Heart right ventricle (tissue), 16 donors: ENCODE data around the gene TANGO6. TPM values are rescaled to one million over a fixed set of nuclear protein-coding genes. Genes with fewer than 3 reads are reported as not detected.

Experiments
- ATAC-seq, 8 donors: fragments of 200-7000 bp; cut with Tn5 transposase; one replicate each; pipeline ENCODE4 v1.9.1; 2020; ENCODE audit warnings: mild to moderate bottlenecking in 8 of 8, moderate library complexity in 8 of 8, moderate number of reproducible peaks in 1 of 8
- DNase-seq, 2 donors: peaks; one replicate each; pipeline ENCODE4 v3.0.0-alpha.2; 2020
- H3K27ac ChIP-seq, 10 donors: fragments of 200-600 bp; sonication (generic) in 2 of 10; one replicate each; pipeline versions ENCODE4 v1.5.0 to v1.8.0; 2020 to 2022; ENCODE audit warnings: mild to moderate bottlenecking in 3 of 10
- H3K27me3 ChIP-seq, 7 donors: fragments of 200-600 bp; one replicate each; pipeline ENCODE4 v1.8.0; 2021 to 2022; ENCODE audit warnings: mild to moderate bottlenecking in 2 of 7
- H3K36me3 ChIP-seq, 9 donors: fragments of 200-600 bp; sonication (generic) in 1 of 9; one replicate each; pipeline versions ENCODE4 v1.5.0 to v1.8.0; 2020 to 2022; ENCODE audit warnings: mild to moderate bottlenecking in 2 of 9
- H3K4me1 ChIP-seq, 9 donors: fragments of 200-600 bp; sonication (generic) in 1 of 9; one replicate each; pipeline versions ENCODE4 v1.5.0 to v1.8.0; 2020 to 2022; ENCODE audit warnings: mild to moderate bottlenecking in 4 of 9
- H3K4me3 ChIP-seq, 10 donors: fragments of 200-600 bp; sonication (generic) in 2 of 10; one replicate each; pipeline versions ENCODE4 v1.5.0 to v1.8.0; 2020 to 2022; ENCODE audit warnings: mild to moderate bottlenecking in 7 of 10, moderate library complexity in 2 of 10
- H3K9me3 ChIP-seq, 11 donors: fragments of 200-600 bp in 10 of 11; sonication (generic) in 2 of 11; one replicate each; pipeline versions ENCODE4 v1.5.0 to v1.8.0; 2013 to 2022; ENCODE audit warnings: mild to moderate bottlenecking in 2 of 11, control low read depth in 1 of 11, moderate library complexity in 1 of 11
- CTCF ChIP-seq, 9 donors: fragments of 200-600 bp; sonication (generic) in 2 of 9; IDR thresholded peaks; one replicate each; pipeline versions ENCODE4 v1.5.0 to v1.8.0; 2021 to 2022; ENCODE audit warnings: antibody characterized with exemption in 9 of 9, mild to moderate bottlenecking in 5 of 9, moderate library complexity in 1 of 9
- WGBS, 2 donors: extraction: QIAGEN DNeasy Blood & Tissue Kit; methylation state at CpG; one replicate each; pipeline ENCODE4 v1.1.7; 2013; ENCODE audit warnings: inconsistent platforms in 1 of 2; 5-methylcytosine and 5-hydroxymethylcytosine counted together
- intact Hi-C, 10 donors: fragments of 100-400 bp; cut with DNase I; formaldehyde crosslinking; loops; one replicate each; pipeline versions ENCODE4 v1.11.1 to v1.14.2; 2022
- polyA plus RNA-seq, 2 donors: library from polyadenylated mRNA; stranded (reverse); fragments of 200-250 nt; gene quantifications; one replicate each; pipeline ENCODE4 v1.2.3, GENCODE V29; 2013
- total RNA-seq, 10 donors: library from RNA; stranded (reverse); fragmentation: NEBNext Ultra II Directional in 3 of 10; extraction: Animal tissue kit (Norgen Biotek cat#: 25700) in 3 of 10; gene quantifications; one replicate each; pipeline versions ENCODE4 v1.2.1 to v1.2.4, GENCODE V29; 2021 to 2023
- donor health status: Arrhythmogenic right ventricular cardiomyopathy.
- donor health status: ischemic (EF 13 %, LVEDD 7.1; RV severe dilation, severe dysfunction).
- donor health status: healthy with polysubstance abuse.
- donor health status: DM: no; HTN: yes; CAD: no.
- donor health status: DM: no; HTN: no; CAD: no.
- donor health status: ischemic (EF 25% LVEDD 6.9; RV normal size, moderate dysfunction).
- donor health status: ischemic (EF 25% LVEDD 5.7; RV mildly dilated, moderate dysfunction).
- donor health status: healthy.
- donor health status: DM: yes; HTN: yes; CAD: no.
- donor health status: Ischemic cardiomyopathy.
- donor health status: ischemic (EF 35%, LVEDD 5.7; RV mildly dilated, moderate dysfunction).
- donor health status: nonischemic (EF 11% LVEDD 7.7; RV severe dilation, severe dysfunction).
- donor health status: DM: yes; HTN: yes; CAD: no.
- donor health status: PGD.
- donor health status: ischemic (EF 29% LVEDD 5.4; RV normal size, mild dysfunction).
- donor health status: nonischemic (EF 23%, LVEDD 6.1; RV moderate dilation, normal function).

TANGO6 gene
- total and polyA plus RNA-seq, 12 donors = 1.8 to 12.9 (median 8.0) TPM

- H3K27ac ChIP-seq = peak overlapping the region in 1 of 10 donors; percentile 74
- no peaks in the 10 kb centered on the region for H3K36me3 ChIP-seq
- no peak overlapping the region for H3K4me3 ChIP-seq
- DNase-seq (no peak), ATAC-seq (peak in 2 of 8 donors; percentile 55 to 64)
- 56 to 67% methylated on average over 5 of the region's 5 CpGs for WGBS, 2 donors
- TF ChIP-seq CTCF (IDR thresholded peaks at IDR 0.05) = no peak
- intact Hi-C loops = no loop called here
- peaks cover 0 to 3% (median 0%) of the 10 kb centered on the region in 11 donors for H3K9me3 ChIP-seq
- no peaks in the 10 kb centered on the region for H3K27me3 ChIP-seq
- H3K4me1 ChIP-seq = peaks cover 0 to 18% (median 8%) of the 10 kb centered on the region in 9 donors
Observed at GRCh38 chr16:68960910-68961309, 117.6 kb downstream of the TANGO6 start.

- H3K36me3 ChIP-seq = no peaks in the 10 kb centered on the region
- peaks cover 0 to 18% (median 8%) of the 10 kb centered on the region in 9 donors for H3K4me1 ChIP-seq
- intact Hi-C loops = no loop called here
- 75 to 84% methylated on average over 4 of the region's 4 CpGs for WGBS, 2 donors
- peaks cover 0 to 3% (median 0%) of the 10 kb centered on the region in 11 donors for H3K9me3 ChIP-seq
- H3K4me3 ChIP-seq = no peak overlapping the region
- ATAC-seq (peak in 7 of 8 donors; percentile 33 to 83 (median 44)), DNase-seq (no peak)
- no peak for TF ChIP-seq CTCF (IDR thresholded peaks at IDR 0.05)
- no peaks in the 10 kb centered on the region for H3K27me3 ChIP-seq
- H3K27ac ChIP-seq = peak overlapping the region in 8 of 10 donors; percentile 10 to 74 (median 36)
Observed at GRCh38 chr16:68961778-68962402, 118.6 kb downstream of the TANGO6 start.

GRCh38 chr16:68969338-68969737, 126.0 kb downstream of the TANGO6 start:
- Histone ChIP-seq H3K27me3 (no peaks in the 10 kb centered on the region), H3K4me1 (peaks cover 0 to 5% (median 0%) of the 10 kb centered on the region in 9 donors), H3K4me3 (no peak overlapping the region), H3K27ac (no peak overlapping the region), H3K9me3 (no peaks in the 10 kb centered on the region), H3K36me3 (peaks cover 0 to 11% (median 6%) of the 10 kb centered on the region in 9 donors)
- no peak for ATAC-seq
- WGBS, 2 donors = 76 to 80% methylated on average over 2 of the region's 2 CpGs
- DNase-seq = no peak
- TF ChIP-seq CTCF (IDR thresholded peaks at IDR 0.05) = no peak
- intact Hi-C loops = no loop called here

- no peak overlapping the region for H3K27ac ChIP-seq
- peaks cover 0 to 5% (median 0%) of the 10 kb centered on the region in 9 donors for H3K4me1 ChIP-seq
- ATAC-seq = no peak
- no peak for TF ChIP-seq CTCF (IDR thresholded peaks at IDR 0.05)
- peaks cover 0 to 33% (median 18%) of the 10 kb centered on the region in 9 donors for H3K36me3 ChIP-seq
- WGBS, 2 donors = 93 to 94% methylated on average over 4 of the region's 4 CpGs
- intact Hi-C loops = loop anchor here in 1 of 10 donors (10.0 kb wide), 1 partner anchor 113 kb away; no protein-coding TSS in a partner anchor
- DNase-seq = no peak
- H3K9me3 ChIP-seq = no peaks in the 10 kb centered on the region
- no peaks in the 10 kb centered on the region for H3K27me3 ChIP-seq
- H3K4me3 ChIP-seq = no peak overlapping the region
Observed at GRCh38 chr16:68972013-68972412, 128.7 kb downstream of the TANGO6 start.
